Measurements from ENCODE around the gene UMAD1. TPM values are rescaled to one million over a fixed set of nuclear protein-coding genes. Genes with fewer than 3 reads are reported as not detected.

The UMAD1 gene
- total and polyA plus RNA-seq, 2 experiments from 2014 or later, result 8.4 to 12.4 TPM

DNA sequence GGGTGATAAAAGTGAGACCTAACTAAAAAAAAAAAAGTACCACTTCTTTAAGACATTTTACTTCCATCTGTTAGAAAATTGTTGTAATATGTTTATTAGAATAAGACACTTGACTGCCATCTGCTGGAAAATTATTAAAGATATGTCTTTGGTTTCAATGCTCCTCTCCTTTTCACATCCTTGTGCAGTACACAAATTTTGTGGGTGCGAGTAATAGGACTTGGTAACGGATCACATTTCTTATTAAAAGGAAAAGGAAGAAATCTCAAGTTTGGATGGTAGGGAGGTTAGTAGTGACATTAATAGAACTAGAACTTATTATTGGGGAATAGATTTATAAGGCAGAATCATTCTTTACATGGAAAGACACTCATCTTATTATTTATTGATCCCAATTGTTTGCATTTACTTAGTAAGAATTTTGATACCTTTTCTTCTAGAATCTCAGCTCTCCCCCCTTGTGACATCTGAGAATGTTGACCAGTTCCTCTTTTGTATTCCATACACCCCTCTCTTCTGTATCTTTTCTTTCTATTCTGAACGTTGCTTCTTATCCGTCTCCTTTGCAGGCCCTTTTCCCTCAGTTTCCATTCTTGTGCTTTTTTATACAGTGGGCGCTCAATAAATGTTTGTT, 120.9 kb downstream of the UMAD1 start:
- no peaks in the 10 kb centered on the region for H3K27me3 ChIP-seq (ENCODE audit: insufficient read depth)
- H3F3A ChIP-seq (replicated peaks; ENCODE audit: low read depth), result no peaks in the 10 kb centered on the region
- H3K79me2 ChIP-seq (replicated peaks; ENCODE audit: insufficient read depth), result no peaks in the 10 kb centered on the region
- Mint-ChIP-seq H3K36me3 (ENCODE audit: low read depth) (no peaks in the 10 kb centered on the region), H3K9me3 (no peaks in the 10 kb centered on the region), H3K27ac (no peak overlapping the region), H3K4me1 (peaks cover 7% of the 10 kb centered on the region; the same call in 2 of the 3 replicates), H3K4me3 (no peak overlapping the region), H3K27me3 (ENCODE audit: insufficient read depth, low read depth, poor library complexity) (no peaks in the 10 kb centered on the region)
- H4K20me1 ChIP-seq (replicated peaks; ENCODE audit: insufficient read depth), result no peaks in the 10 kb centered on the region
- no peak overlapping the region for H3K4me3 ChIP-seq
- H2AFZ ChIP-seq, result no peak overlapping the region
- H3K4me1 ChIP-seq (ENCODE audit: insufficient read depth), result peaks cover 10% of the 10 kb centered on the region; the same call in 1 of the 2 replicates
- H3K27ac ChIP-seq (ENCODE audit: low read depth), result no peak overlapping the region
- no peaks in the 10 kb centered on the region for H3K9me2 ChIP-seq (ENCODE audit: insufficient read depth)
- ATAC-seq (no peak), DNase-seq (ENCODE audit: low spot score) (no peak)
- no peaks in the 10 kb centered on the region for H3K36me3 ChIP-seq (ENCODE audit: insufficient read depth)
- H3K4me2 ChIP-seq, result no peak overlapping the region
- no peak for TF ChIP-seq POLR2AphosphoS5 (IDR thresholded peaks at IDR 0.05; ENCODE audit: low read depth)
- no peak for TF ChIP-seq EZH2phosphoT487 (IDR thresholded peaks at IDR 0.05; ENCODE audit: unreplicated experiment)
- TF ChIP-seq CTCF (conservative IDR thresholded peaks at IDR 0.05; ENCODE audit: low read depth in 2 of 2), result no peak
- no peak for TF ChIP-seq ZNF114 (CRISPR knock-in tag; IDR thresholded peaks at IDR 0.05)
- no peak for TF ChIP-seq STAT1 (IDR thresholded peaks at IDR 0.05; ENCODE audit: unreplicated experiment)
- TF ChIP-seq ZNF462 (CRISPR knock-in tag; IDR thresholded peaks at IDR 0.05), result no peak
- TF ChIP-seq ZNF331 (CRISPR knock-in tag; IDR thresholded peaks at IDR 0.05; ENCODE audit: low read depth), result no peak
- TF ChIP-seq NANOG (IDR thresholded peaks at IDR 0.05; ENCODE audit: borderline replicate concordance), result no peak
- no peak for TF ChIP-seq EZH2 (IDR thresholded peaks at IDR 0.05; ENCODE audit: low read depth, unreplicated experiment)
- TF ChIP-seq, protein P1, sequence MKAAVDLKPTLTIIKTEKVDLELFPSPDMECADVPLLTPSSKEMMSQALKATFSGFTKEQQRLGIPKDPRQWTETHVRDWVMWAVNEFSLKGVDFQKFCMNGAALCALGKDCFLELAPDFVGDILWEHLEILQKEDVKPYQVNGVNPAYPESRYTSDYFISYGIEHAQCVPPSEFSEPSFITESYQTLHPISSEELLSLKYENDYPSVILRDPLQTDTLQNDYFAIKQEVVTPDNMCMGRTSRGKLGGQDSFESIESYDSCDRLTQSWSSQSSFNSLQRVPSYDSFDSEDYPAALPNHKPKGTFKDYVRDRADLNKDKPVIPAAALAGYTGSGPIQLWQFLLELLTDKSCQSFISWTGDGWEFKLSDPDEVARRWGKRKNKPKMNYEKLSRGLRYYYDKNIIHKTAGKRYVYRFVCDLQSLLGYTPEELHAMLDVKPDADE (IDR thresholded peaks at IDR 0.05), result no peak
- TF ChIP-seq, protein P2, sequence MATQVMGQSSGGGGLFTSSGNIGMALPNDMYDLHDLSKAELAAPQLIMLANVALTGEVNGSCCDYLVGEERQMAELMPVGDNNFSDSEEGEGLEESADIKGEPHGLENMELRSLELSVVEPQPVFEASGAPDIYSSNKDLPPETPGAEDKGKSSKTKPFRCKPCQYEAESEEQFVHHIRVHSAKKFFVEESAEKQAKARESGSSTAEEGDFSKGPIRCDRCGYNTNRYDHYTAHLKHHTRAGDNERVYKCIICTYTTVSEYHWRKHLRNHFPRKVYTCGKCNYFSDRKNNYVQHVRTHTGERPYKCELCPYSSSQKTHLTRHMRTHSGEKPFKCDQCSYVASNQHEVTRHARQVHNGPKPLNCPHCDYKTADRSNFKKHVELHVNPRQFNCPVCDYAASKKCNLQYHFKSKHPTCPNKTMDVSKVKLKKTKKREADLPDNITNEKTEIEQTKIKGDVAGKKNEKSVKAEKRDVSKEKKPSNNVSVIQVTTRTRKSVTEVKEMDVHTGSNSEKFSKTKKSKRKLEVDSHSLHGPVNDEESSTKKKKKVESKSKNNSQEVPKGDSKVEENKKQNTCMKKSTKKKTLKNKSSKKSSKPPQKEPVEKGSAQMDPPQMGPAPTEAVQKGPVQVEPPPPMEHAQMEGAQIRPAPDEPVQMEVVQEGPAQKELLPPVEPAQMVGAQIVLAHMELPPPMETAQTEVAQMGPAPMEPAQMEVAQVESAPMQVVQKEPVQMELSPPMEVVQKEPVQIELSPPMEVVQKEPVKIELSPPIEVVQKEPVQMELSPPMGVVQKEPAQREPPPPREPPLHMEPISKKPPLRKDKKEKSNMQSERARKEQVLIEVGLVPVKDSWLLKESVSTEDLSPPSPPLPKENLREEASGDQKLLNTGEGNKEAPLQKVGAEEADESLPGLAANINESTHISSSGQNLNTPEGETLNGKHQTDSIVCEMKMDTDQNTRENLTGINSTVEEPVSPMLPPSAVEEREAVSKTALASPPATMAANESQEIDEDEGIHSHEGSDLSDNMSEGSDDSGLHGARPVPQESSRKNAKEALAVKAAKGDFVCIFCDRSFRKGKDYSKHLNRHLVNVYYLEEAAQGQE (IDR thresholded peaks at IDR 0.05; ENCODE audit: unreplicated experiment), result no peak
- TF ChIP-seq JUNB (IDR thresholded peaks at IDR 0.05; ENCODE audit: unreplicated experiment), result no peak
- no peak for TF ChIP-seq CREB1 (CRISPR knock-in tag; IDR thresholded peaks at IDR 0.05; ENCODE audit: low read depth)
